ENCODE data around the gene TRAF3. TPM values are rescaled to one million over a fixed set of nuclear protein-coding genes. Genes with fewer than 3 reads are reported as not detected.

The TRAF3 gene
- total RNA-seq, 1 donor from 2014 or later: 25.9 TPM

- no peak for TF ChIP-seq EZH2 (IDR thresholded peaks at IDR 0.05; ENCODE audit: insufficient read depth, low read length)
- TF ChIP-seq, protein P1, sequence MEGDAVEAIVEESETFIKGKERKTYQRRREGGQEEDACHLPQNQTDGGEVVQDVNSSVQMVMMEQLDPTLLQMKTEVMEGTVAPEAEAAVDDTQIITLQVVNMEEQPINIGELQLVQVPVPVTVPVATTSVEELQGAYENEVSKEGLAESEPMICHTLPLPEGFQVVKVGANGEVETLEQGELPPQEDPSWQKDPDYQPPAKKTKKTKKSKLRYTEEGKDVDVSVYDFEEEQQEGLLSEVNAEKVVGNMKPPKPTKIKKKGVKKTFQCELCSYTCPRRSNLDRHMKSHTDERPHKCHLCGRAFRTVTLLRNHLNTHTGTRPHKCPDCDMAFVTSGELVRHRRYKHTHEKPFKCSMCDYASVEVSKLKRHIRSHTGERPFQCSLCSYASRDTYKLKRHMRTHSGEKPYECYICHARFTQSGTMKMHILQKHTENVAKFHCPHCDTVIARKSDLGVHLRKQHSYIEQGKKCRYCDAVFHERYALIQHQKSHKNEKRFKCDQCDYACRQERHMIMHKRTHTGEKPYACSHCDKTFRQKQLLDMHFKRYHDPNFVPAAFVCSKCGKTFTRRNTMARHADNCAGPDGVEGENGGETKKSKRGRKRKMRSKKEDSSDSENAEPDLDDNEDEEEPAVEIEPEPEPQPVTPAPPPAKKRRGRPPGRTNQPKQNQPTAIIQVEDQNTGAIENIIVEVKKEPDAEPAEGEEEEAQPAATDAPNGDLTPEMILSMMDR (IDR thresholded peaks at IDR 0.05; ENCODE audit: insufficient read depth, low read depth, low read length): no peak
- DNase-seq (ENCODE audit: low read depth) (no peak), FAIRE-seq (no peak)
- H3K4me2 ChIP-seq (ENCODE audit: low read length): no peak overlapping the region
- H3K4me3 Mint-ChIP-seq (ENCODE audit: unreplicated experiment): no peak overlapping the region
- H3K27ac ChIP-seq (ENCODE audit: low read depth, low read length): no peak overlapping the region
- H2AFZ ChIP-seq (ENCODE audit: low read depth, low read length): no peak overlapping the region
- no peaks in the 10 kb centered on the region for H3K27me3 Mint-ChIP-seq (ENCODE audit: low read depth, unreplicated experiment)
- no peaks in the 10 kb centered on the region for H3K79me2 ChIP-seq (ENCODE audit: insufficient read depth, low read length)
- H3K4me1 Mint-ChIP-seq (ENCODE audit: low read depth, unreplicated experiment): no peaks in the 10 kb centered on the region
- H4K20me1 ChIP-seq (ENCODE audit: insufficient read depth, low read length): no peaks in the 10 kb centered on the region
- H3K9me3 ChIP-seq (ENCODE audit: insufficient read depth, low read depth, low read length): peaks cover 4% of the 10 kb centered on the region
- no peak overlapping the region for H3K27ac Mint-ChIP-seq (ENCODE audit: unreplicated experiment)
- H3K36me3 ChIP-seq (ENCODE audit: insufficient read depth, low read length): no peaks in the 10 kb centered on the region
- peaks cover 24% of the 10 kb centered on the region for H3K36me3 Mint-ChIP-seq (ENCODE audit: low read depth, unreplicated experiment)
- H3K27me3 ChIP-seq (ENCODE audit: insufficient read depth, low read length): no peaks in the 10 kb centered on the region
- H3K4me3 ChIP-seq (ENCODE audit: insufficient read depth, low read depth, low read length): no peak overlapping the region
- H3K9me3 Mint-ChIP-seq (ENCODE audit: unreplicated experiment): peaks cover 8% of the 10 kb centered on the region
- no peak overlapping the region for H3K9ac ChIP-seq (ENCODE audit: low read length)
- no peaks in the 10 kb centered on the region for H3K4me1 ChIP-seq (ENCODE audit: insufficient read depth, low read length)
These were observed 38.1 kb upstream of the TRAF3 start for GRCh38 chr14:102739190-102739469.

- peaks cover 20% of the 10 kb centered on the region for H3K36me3 Mint-ChIP-seq (ENCODE audit: low read depth, unreplicated experiment)
These were observed 30.4 kb upstream of the TRAF3 start for GRCh38 chr14:102746634-102747438.

More at GRCh38 chr14:102746634-102747438, 30.4 kb upstream of the TRAF3 start:
- Mint-ChIP-seq H3K4me3 (ENCODE audit: unreplicated experiment) (no peak overlapping the region), H3K27ac (ENCODE audit: unreplicated experiment) (no peak overlapping the region), H3K9me3 (ENCODE audit: unreplicated experiment) (peaks cover 4% of the 10 kb centered on the region), H3K27me3 (ENCODE audit: low read depth, unreplicated experiment) (no peaks in the 10 kb centered on the region), H3K4me1 (ENCODE audit: low read depth, unreplicated experiment) (no peaks in the 10 kb centered on the region)
- H3K27ac ChIP-seq (ENCODE audit: low read depth, low read length): no peak overlapping the region
- no peak overlapping the region for H3K4me3 ChIP-seq (ENCODE audit: insufficient read depth, low read depth, low read length)
- FAIRE-seq (no peak), DNase-seq (ENCODE audit: low read depth) (no peak)
- no peak overlapping the region for H2AFZ ChIP-seq (ENCODE audit: low read depth, low read length)
- no peaks in the 10 kb centered on the region for H4K20me1 ChIP-seq (ENCODE audit: insufficient read depth, low read length)
- H3K9ac ChIP-seq (ENCODE audit: low read length): no peak overlapping the region
- TF ChIP-seq, protein P1 (IDR thresholded peaks at IDR 0.05; ENCODE audit: insufficient read depth, low read depth, low read length): no peak
- no peak for TF ChIP-seq EZH2 (IDR thresholded peaks at IDR 0.05; ENCODE audit: insufficient read depth, low read length)
- H3K9me3 ChIP-seq (ENCODE audit: insufficient read depth, low read depth, low read length): no peaks in the 10 kb centered on the region
- no peaks in the 10 kb centered on the region for H3K27me3 ChIP-seq (ENCODE audit: insufficient read depth, low read length)
- no peaks in the 10 kb centered on the region for H3K4me1 ChIP-seq (ENCODE audit: insufficient read depth, low read length)
- no peak overlapping the region for H3K4me2 ChIP-seq (ENCODE audit: low read length)
- H3K79me2 ChIP-seq (ENCODE audit: insufficient read depth, low read length): no peaks in the 10 kb centered on the region
- no peaks in the 10 kb centered on the region for H3K36me3 ChIP-seq (ENCODE audit: insufficient read depth, low read length)

All from astrocyte (in vitro differentiated cells and primary cell).